H1 (cell line): ENCODE results near the gene CLIC3. TPM values are rescaled to one million over a fixed set of nuclear protein-coding genes. Genes with fewer than 3 reads are reported as not detected.

ENCODE experiments used
- CTCF ChIA-PET: fragments of 300-600 bp; sonication (Branson Sonifier 250); formaldehyde crosslinking; loops from one replicate; lab custom pipeline; 2021; ENCODE audit not compliant: partially characterized antibody; lab: Charles Lee
- POLR2A ChIA-PET: fragments of 300-600 bp; sonication (Branson Sonifier 250); formaldehyde crosslinking; loops from one replicate; lab custom pipeline; 2021; ENCODE audit warnings: inconsistent platforms; ENCODE audit not compliant: partially characterized antibody; lab: Charles Lee
- DNase-seq, 2 experiments: peaks; one replicate each; pipeline versions ENCODE4 v3.0.0 to v3.0.0-alpha.2; 2010 to 2022; ENCODE audit warnings: low spot score in 2 of 2, low read depth in 1 of 2, mixed read lengths in 1 of 2
- FAIRE-seq: peaks from 2 replicates; lab custom pipeline; 2011; peaks lifted over from hg19 to GRCh38; lab: Jason Lieb, UNC
- H2AFZ ChIP-seq: 2 replicates; pipeline ENCODE4 v1.8.1; 2012; ENCODE audit warnings: low read length, inconsistent platforms
- H2AK5ac ChIP-seq: 2 replicates; pipeline ENCODE4 v1.6.1; 2013; ENCODE audit warnings: low read depth, low read length
- H2BK120ac ChIP-seq: replicated peaks from 2 replicates; pipeline ENCODE3; 2013; ENCODE audit warnings: low read depth, low read length, inconsistent platforms
- H2BK12ac ChIP-seq: 2 replicates; pipeline ENCODE4 v1.6.1; 2013; ENCODE audit warnings: low read depth, low read length
- H2BK15ac ChIP-seq: 2 replicates; pipeline ENCODE4 v1.6.1; 2013; ENCODE audit warnings: low read length
- H2BK20ac ChIP-seq: 2 replicates; pipeline ENCODE4 v1.6.1; 2013; ENCODE audit warnings: low read length
- H2BK5ac ChIP-seq: 2 replicates; pipeline ENCODE4 v1.6.1; 2013; ENCODE audit warnings: low read depth, low read length
- H3K14ac ChIP-seq: 2 replicates; pipeline ENCODE4 v1.6.1; 2013; ENCODE audit warnings: inconsistent platforms; ENCODE audit not compliant: insufficient read length
- H3K18ac ChIP-seq: 2 replicates; pipeline ENCODE4 v1.6.1; 2013; ENCODE audit warnings: low read length; ENCODE audit errors: extremely low read depth
- H3K23ac ChIP-seq: 2 replicates; pipeline ENCODE4 v1.6.1; 2013; ENCODE audit warnings: inconsistent platforms; ENCODE audit not compliant: insufficient read length
- H3K23me2 ChIP-seq: 2 replicates; pipeline ENCODE4 v1.6.1; 2013; ENCODE audit warnings: low read depth, low read length
- H3K27ac ChIP-seq: 2 replicates; pipeline ENCODE4 v1.6.1; 2011; ENCODE audit warnings: low read depth, low read length, inconsistent platforms
- H3K27me3 ChIP-seq, 4 experiments: replicated peaks in 1 of 4; 1 replicate in 1 of 4; 2 replicates in 3 of 4; pipeline versions ENCODE4 v1.6.1 to v1.8.1; 2011 to 2013; ENCODE audit warnings: low read length in 3 of 4, mild to moderate bottlenecking in 3 of 4, inconsistent platforms in 2 of 4, mixed read lengths in 2 of 4, moderate library complexity in 1 of 4; ENCODE audit not compliant: control insufficient read depth in 3 of 4, insufficient read depth in 3 of 4; ENCODE audit errors: extremely low read depth in 1 of 4
- H3K36me3 ChIP-seq, 4 experiments: 2 replicates each; pipeline versions ENCODE4 v1.6.1 to v1.8.1; 2011 to 2013; ENCODE audit warnings: mild to moderate bottlenecking in 4 of 4, low read length in 3 of 4, moderate library complexity in 2 of 4, control low read depth in 1 of 4, inconsistent platforms in 1 of 4; ENCODE audit not compliant: insufficient read depth in 4 of 4, control insufficient read depth in 2 of 4
- H3K4ac ChIP-seq: replicated peaks from 2 replicates; pipeline ENCODE3; 2013; ENCODE audit warnings: low read length, low read depth, mixed read lengths, inconsistent platforms; ENCODE audit not compliant: insufficient read length
- H3K4me1 ChIP-seq, 4 experiments: replicated peaks in 1 of 4; 1 replicate in 1 of 4; 2 replicates in 3 of 4; pipeline versions ENCODE4 v1.6.1 to v1.8.1; 2011 to 2013; ENCODE audit warnings: low read length in 3 of 4, inconsistent platforms in 2 of 4, mixed read lengths in 1 of 4; ENCODE audit not compliant: insufficient read depth in 4 of 4, control insufficient read depth in 3 of 4
- H3K4me2 ChIP-seq, 2 experiments: 2 replicates each; pipeline versions ENCODE4 v1.6.1 to v1.8.1; 2011 to 2013; ENCODE audit warnings: low read depth in 2 of 2, low read length in 2 of 2, control low read depth in 1 of 2, inconsistent platforms in 1 of 2, mild to moderate bottlenecking in 1 of 2; ENCODE audit not compliant: insufficient read depth in 1 of 2
- H3K4me3 ChIP-seq, 4 experiments: fragments of 200-600, 300-600 bp in 1 of 4; sonication (generic), shearing (Covaris generic), sonication (Bioruptor Twin) in 1 of 4; 2 replicates each; pipeline versions ENCODE4 v1.5.1 to v1.8.1; 2011 to 2016; ENCODE audit warnings: low read length in 4 of 4, low read depth in 3 of 4, control low read depth in 2 of 4, inconsistent platforms in 2 of 4, mild to moderate bottlenecking in 2 of 4, mixed read lengths in 1 of 4, moderate library complexity in 1 of 4; ENCODE audit not compliant: insufficient read depth in 2 of 4; ENCODE audit errors: extremely low read depth in 1 of 4
- H3K56ac ChIP-seq: replicated peaks from 2 replicates; pipeline ENCODE3; 2013; ENCODE audit warnings: low read depth, mild to moderate bottlenecking, mixed read lengths, low read length, inconsistent platforms; ENCODE audit not compliant: insufficient read length
- H3K79me1 ChIP-seq: 2 replicates; pipeline ENCODE4 v1.6.1; 2013; ENCODE audit warnings: low read depth, low read length, control low read depth
- H3K79me2 ChIP-seq, 2 experiments: 2 replicates each; pipeline versions ENCODE4 v1.6.1 to v1.8.1; 2012 to 2013; ENCODE audit warnings: low read length in 2 of 2, mild to moderate bottlenecking in 2 of 2, inconsistent platforms in 1 of 2; ENCODE audit not compliant: insufficient read depth in 2 of 2, control insufficient read depth in 1 of 2
- H3K9ac ChIP-seq, 4 experiments: replicated peaks in 1 of 4; 1 replicate in 1 of 4; 2 replicates in 3 of 4; pipeline versions ENCODE4 v1.6.1 to v1.8.1; 2011 to 2013; ENCODE audit warnings: low read depth in 3 of 4, low read length in 3 of 4, control low read depth in 2 of 4, mild to moderate bottlenecking in 2 of 4, moderate library complexity in 2 of 4, inconsistent platforms in 1 of 4; ENCODE audit errors: extremely low read depth in 1 of 4
- H3K9me3 ChIP-seq, 2 experiments: 2 replicates each; pipeline versions ENCODE4 v1.6.1 to v1.8.1; 2012 to 2013; ENCODE audit warnings: mild to moderate bottlenecking in 2 of 2, moderate library complexity in 2 of 2, control low read depth in 1 of 2, inconsistent platforms in 1 of 2, low read depth in 1 of 2, low read length in 1 of 2, mixed read lengths in 1 of 2; ENCODE audit not compliant: insufficient read depth in 2 of 2
- H4K20me1 ChIP-seq, 2 experiments: replicated peaks in 1 of 2; 2 replicates each; pipeline versions ENCODE3 to v1.8.1; 2011 to 2013; ENCODE audit warnings: inconsistent platforms in 2 of 2, low read length in 2 of 2, mild to moderate bottlenecking in 1 of 2; ENCODE audit not compliant: insufficient read depth in 2 of 2, control insufficient read depth in 1 of 2
- H4K5ac ChIP-seq: 2 replicates; pipeline ENCODE4 v1.6.1; 2013; ENCODE audit warnings: low read length, low read depth, mixed read lengths, inconsistent platforms; ENCODE audit not compliant: insufficient read length
- H4K8ac ChIP-seq: 2 replicates; pipeline ENCODE4 v1.8.0; 2013; ENCODE audit warnings: mild to moderate bottlenecking, moderate library complexity, low read length, inconsistent platforms; ENCODE audit not compliant: insufficient read depth; ENCODE audit errors: extremely low read depth
- H4K91ac ChIP-seq: replicated peaks from 2 replicates; pipeline ENCODE3; 2013; ENCODE audit warnings: low read length, mixed read lengths, inconsistent platforms; ENCODE audit not compliant: insufficient read length
- BCL11A ChIP-seq, 2 experiments: IDR thresholded peaks; one replicate each; pipeline ENCODE4 v1.6.1; 2011; ENCODE audit warnings: low read depth in 2 of 2, low read length in 2 of 2, mild to moderate bottlenecking in 2 of 2
- CHD2 ChIP-seq: IDR thresholded peaks from 2 replicates; pipeline ENCODE4 v1.6.1; 2012; ENCODE audit warnings: low read length, improper control_type of control experiment
- CTBP2 ChIP-seq: IDR thresholded peaks from 2 replicates; pipeline ENCODE4 v1.7.0; 2011; ENCODE audit warnings: borderline replicate concordance, mild to moderate bottlenecking, moderate library complexity, mixed read lengths, low read length; ENCODE audit not compliant: insufficient read depth, insufficient read length
- FOSL1 ChIP-seq: IDR thresholded peaks from 2 replicates; pipeline ENCODE4 v1.6.1; 2011; ENCODE audit warnings: mild to moderate bottlenecking, low read depth, low read length, moderate library complexity; ENCODE audit not compliant: insufficient read depth
- GABPA ChIP-seq: IDR thresholded peaks from 2 replicates; pipeline ENCODE4 v1.6.1; 2011; ENCODE audit warnings: mild to moderate bottlenecking, low read length, moderate library complexity, borderline replicate concordance; ENCODE audit not compliant: insufficient read depth
- HDAC6 ChIP-seq: IDR thresholded peaks from one replicate; pipeline ENCODE4 v1.7.1; 2012; ENCODE audit warnings: low read depth, mild to moderate bottlenecking, inconsistent platforms, low read length, moderate library complexity
- KDM1A ChIP-seq: fragments of 200-600, 300-600 bp; sonication (generic); IDR thresholded peaks from 2 replicates; pipeline ENCODE4 v1.7.1; 2016; ENCODE audit warnings: mild to moderate bottlenecking, low read length, borderline replicate concordance
- POLR2AphosphoS5 ChIP-seq: IDR thresholded peaks from 2 replicates; pipeline ENCODE4 v1.6.1; 2011; ENCODE audit warnings: low read depth, low read length
- RAD21 ChIP-seq, 2 experiments: IDR thresholded peaks in 1 of 2; conservative IDR thresholded peaks in 1 of 2; 2 replicates each; pipeline ENCODE4 v1.6.1; 2011; ENCODE audit warnings: low read depth in 2 of 2, low read length in 2 of 2, improper control_type of control experiment in 1 of 2, inconsistent platforms in 1 of 2, mild to moderate bottlenecking in 1 of 2, moderate library complexity in 1 of 2
- RXRA ChIP-seq: IDR thresholded peaks from 2 replicates; pipeline ENCODE4 v1.6.1; 2011; ENCODE audit warnings: low read depth, mild to moderate bottlenecking, low read length, moderate library complexity; ENCODE audit not compliant: insufficient read depth
- TEAD4 ChIP-seq: IDR thresholded peaks from 2 replicates; pipeline ENCODE4 v1.6.1; 2012; ENCODE audit warnings: low read depth, low read length, inconsistent platforms, mixed read lengths
- YY1 ChIP-seq: IDR thresholded peaks from 2 replicates; pipeline ENCODE4 v1.6.1; 2011; ENCODE audit warnings: low read depth, mild to moderate bottlenecking, low read length
- ZNF274 ChIP-seq: IDR thresholded peaks from 2 replicates; pipeline ENCODE4 v1.7.0; 2012; ENCODE audit warnings: low read length, borderline replicate concordance; ENCODE audit errors: extremely low read depth
- WGBS, 2 experiments: shearing (Covaris generic) in 1 of 2; methylation state at CpG; one replicate each; pipeline versions ENCODE4 v1.1.6 to v1.1.7; 2013 to 2015; ENCODE audit warnings: low lambda C conversion rate in 2 of 2, mixed read lengths in 2 of 2, inconsistent platforms in 1 of 2, low coverage in 1 of 2, missing lambda C conversion rate in 1 of 2; ENCODE audit not compliant: insufficient replicate concordance in 2 of 2, insufficient coverage in 1 of 2, insufficient read length in 1 of 2; ENCODE audit errors: extremely low coverage in 1 of 2, missing lambda C conversion rate in 1 of 2; 5-methylcytosine and 5-hydroxymethylcytosine counted together
- polyA plus RNA-seq, 7 experiments: library from polyadenylated mRNA; depleted of rRNA in 3 of 7; stranded (reverse) in 5 of 7; unstranded in 2 of 7; fragments of >200 nt in 5 of 7; fragments of 200-250 nt in 2 of 7; gene quantifications; 1 replicate in 5 of 7; 2 replicates in 1 of 7; 4 replicates in 1 of 7; pipeline versions ENCODE4 v1.2.1 to v1.2.3, GENCODE V29; 2011 to 2013; ENCODE audit warnings: missing spikeins in 2 of 7, mixed read lengths in 2 of 7
- total RNA-seq: library from RNA; stranded (reverse); fragmentation: NEBNext Ultra II Directional; extraction: Animal tissue kit (Norgen Biotek cat#: 25700); gene quantifications from 2 replicates; pipeline ENCODE4 v1.2.1, GENCODE V29; 2021

Gene CLIC3
- total and polyA plus RNA-seq, 2 of the 8 experiments (the other 6 are each of a cell fraction or from before 2014, with no cell fraction given): 0.12 TPM; not detected in 1

DNA sequence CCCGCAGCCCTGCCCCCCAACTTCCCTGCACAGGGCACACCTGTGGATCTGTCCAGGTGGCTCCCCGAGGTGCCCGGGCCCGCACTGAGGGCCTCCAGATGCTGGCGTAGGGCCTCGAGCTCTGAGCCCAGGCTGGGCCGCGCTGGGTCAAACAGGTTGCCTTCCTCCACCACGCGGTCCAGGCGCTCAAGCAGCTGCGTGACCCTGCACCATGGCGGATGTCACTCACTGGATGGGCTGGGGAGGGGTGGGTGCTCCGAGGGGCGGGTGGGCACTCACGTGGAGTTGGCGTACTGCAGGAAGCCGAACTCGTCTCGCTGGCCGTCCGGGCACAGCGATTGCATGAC lies 26.3 kb upstream of the CLIC3 start:
- H3K56ac ChIP-seq: no peak overlapping the region
- POLR2A ChIA-PET: interaction anchor here (0.9 to 1.1 kb wide), 2 partner anchors 30 to 222 kb away, joined by 4 read pairs; no protein-coding TSS in a partner anchor
- no peak overlapping the region for H3K18ac ChIP-seq
- no peak overlapping the region for H3K14ac ChIP-seq
- H4K8ac ChIP-seq: no peak overlapping the region
- H3K4me3 ChIP-seq: no peak overlapping the region
- no peak overlapping the region for H3K4me2 ChIP-seq
- no peak overlapping the region for H2BK120ac ChIP-seq
- FAIRE-seq (no peak), DNase-seq (no peak)
- no peak overlapping the region for H4K5ac ChIP-seq
- H3K79me2 ChIP-seq: no peaks in the 10 kb centered on the region
- no peak overlapping the region for H2AFZ ChIP-seq
- H3K9me3 ChIP-seq: no peaks in the 10 kb centered on the region
- no peak overlapping the region for H3K23ac ChIP-seq
- H3K9ac ChIP-seq: no peak overlapping the region
- H2BK12ac ChIP-seq: no peak overlapping the region
- H3K79me1 ChIP-seq: no peaks in the 10 kb centered on the region
- H2BK5ac ChIP-seq: peak overlapping the region; percentile 61; the same call in 1 of the 2 replicates
- peaks cover 0 to 8% of the 10 kb centered on the region in 2 experiments for H4K20me1 ChIP-seq
- 94% methylated on average over 11 of the region's 23 CpGs; no CpG with 5 or more reads in 1 of the 2 experiments for WGBS, 2 experiments
- H3K4me1 ChIP-seq: peaks cover 0 to 9% (median 7%) of the 10 kb centered on the region in 4 experiments; a peak in 5 of 7 replicates
- no peak overlapping the region for H4K91ac ChIP-seq
- no peak overlapping the region for H3K27ac ChIP-seq
- no peak overlapping the region for H2AK5ac ChIP-seq
- H2BK15ac ChIP-seq: peak overlapping the region; percentile 61; the same call in 1 of the 2 replicates
- H3K23me2 ChIP-seq: no peaks in the 10 kb centered on the region; the same call in 1 of the 2 replicates
- CTCF ChIA-PET: interaction anchor here (0.6 to 7.2 kb wide), 13 partner anchors 8 to 235 kb away, joined by 3 to 54 read pairs (median 4); partner anchors contain the start of genes ABCA2, FUT7, LCNL1 and PAXX
- peaks cover 1 to 15% (median 10%) of the 10 kb centered on the region in 4 experiments; a peak in 6 of 7 replicates for H3K27me3 ChIP-seq
- no peak overlapping the region for H2BK20ac ChIP-seq
- no peak overlapping the region for H3K4ac ChIP-seq
- H3K36me3 ChIP-seq: no peaks in the 10 kb centered on the region
- TF ChIP-seq HDAC6 (no peak), TEAD4 (no peak), CHD2 (no peak), RAD21 (IDR thresholded peaks at IDR 0.05 in 1 of 2, conservative IDR thresholded peaks at IDR 0.05 in 1 of 2; ENCODE audit: low read depth in 2 of 2, low read length in 2 of 2) (no peak), BCL11A (IDR thresholded peaks at IDR 0.05; ENCODE audit: low read depth in 2 of 2, low read length in 2 of 2) (no peak), FOSL1 (no peak), RXRA (no peak), KDM1A (no peak), GABPA (no peak), CTBP2 (no peak), YY1 (no peak), ZNF274 (no peak), POLR2AphosphoS5 (no peak)
